GM12878 (cell line): ENCODE data around the gene SPRR2E. TPM values are rescaled to one million over a fixed set of nuclear protein-coding genes. Genes with fewer than 3 reads are reported as not detected.

Experiments
- ATAC-seq: fragments of 200-7000 bp; cut with Tn5 transposase; 3 replicates; pipeline ENCODE4 v1.9.1; 2020; ENCODE audit warnings: mild to moderate bottlenecking, moderate library complexity
- BruUV-seq: library from RNA; stranded (reverse); fragments of 400-500 nt; replicated peaks from 2 replicates; lab custom pipeline; 2021; lab: Mats Ljungman, UMichigan
- CTCF ChIA-PET: fragments of 300-600 bp; sonication (Branson Sonifier 250); formaldehyde crosslinking; extraction: SDS; loops from one replicate; lab custom pipeline; 2021; ENCODE audit warnings: inconsistent platforms; lab: Yijun Ruan, JAX
- POLR2A ChIA-PET: fragments of 350-600 bp; formaldehyde crosslinking; extraction: SDS; loops from one replicate; lab custom pipeline; 2021; ENCODE audit warnings: inconsistent platforms; lab: Charles Lee
- RAD21 ChIA-PET: fragments of 300-600 bp; sonication (Branson Sonifier 250); formaldehyde crosslinking; loops from one replicate; lab custom pipeline; 2023; ENCODE audit warnings: antibody characterized with exemption; ENCODE audit not compliant: unreplicated experiment; lab: Charles Lee
- SMC1A ChIA-PET: fragments of 300-600 bp; sonication (Branson Sonifier 250); formaldehyde crosslinking; loops from one replicate; lab custom pipeline; 2023; ENCODE audit not compliant: unreplicated experiment, uncharacterized antibody; lab: Charles Lee
- DNase-seq: peaks from one replicate; pipeline ENCODE4 v3.0.0-alpha.2; 2011; ENCODE audit warnings: low read depth, low spot score
- FAIRE-seq: peaks from 3 replicates; lab custom pipeline; 2011; peaks lifted over from hg19 to GRCh38; lab: Jason Lieb, UNC
- H2AFZ ChIP-seq: 2 replicates; pipeline ENCODE4 v1.6.0; 2011; ENCODE audit warnings: low read depth, low read length, control low read depth; ENCODE audit not compliant: control insufficient read depth
- H3K27ac ChIP-seq: 2 replicates; pipeline ENCODE4 v1.5.1; 2011; ENCODE audit warnings: control low read depth; ENCODE audit not compliant: control insufficient read depth, insufficient read depth
- H3K27me3 ChIP-seq, 2 experiments: replicated peaks in 1 of 2; 2 replicates each; pipeline versions ENCODE4 v1.6.0 to v1.6.1; 2011; ENCODE audit warnings: low read length in 1 of 2; ENCODE audit not compliant: control insufficient read depth in 2 of 2, insufficient read depth in 2 of 2
- H3K36me3 ChIP-seq, 2 experiments: 2 replicates each; pipeline ENCODE4 v1.5.1; 2011; ENCODE audit warnings: low read length in 1 of 2; ENCODE audit not compliant: control insufficient read depth in 2 of 2, insufficient read depth in 2 of 2
- H3K4me1 ChIP-seq: 2 replicates; pipeline ENCODE4 v1.6.1; 2011; ENCODE audit warnings: mild to moderate bottlenecking, low read length, moderate library complexity, mixed read lengths; ENCODE audit not compliant: control insufficient read depth, insufficient read depth
- H3K4me2 ChIP-seq: 2 replicates; pipeline ENCODE4 v1.6.0; 2011; ENCODE audit warnings: control low read depth; ENCODE audit not compliant: control insufficient read depth, insufficient read depth
- H3K4me3 ChIP-seq: fragments of 200-600 bp; sonication (generic); 2 replicates; pipeline ENCODE4 v1.5.1; 2016
- H3K79me2 ChIP-seq: 2 replicates; pipeline ENCODE4 v1.6.0; 2011; ENCODE audit warnings: low read length; ENCODE audit not compliant: control insufficient read depth, insufficient read depth
- H3K9ac ChIP-seq: 2 replicates; pipeline ENCODE4 v1.8.0; 2011; ENCODE audit warnings: low read length, control low read depth, mixed read lengths; ENCODE audit not compliant: control insufficient read depth, insufficient read depth
- H3K9me3 ChIP-seq: replicated peaks from 3 replicates; pipeline ENCODE4 v1.5.1; 2011; ENCODE audit warnings: mild to moderate bottlenecking, low read length; ENCODE audit not compliant: control insufficient read depth, insufficient read depth
- H4K20me1 ChIP-seq: 2 replicates; pipeline ENCODE4 v1.6.0; 2011; ENCODE audit not compliant: control insufficient read depth, insufficient read depth
- BHLHE40 ChIP-seq, 2 experiments: fragments of 450-650 bp in 1 of 2; IDR thresholded peaks; 2 replicates each; pipeline ENCODE4 v1.6.1; 2011 to 2017; ENCODE audit warnings: low read depth in 2 of 2, borderline replicate concordance in 1 of 2, improper control_type of control experiment in 1 of 2, low read length in 1 of 2, mild to moderate bottlenecking in 1 of 2
- CHD1 ChIP-seq: IDR thresholded peaks from 2 replicates; pipeline ENCODE4 v1.6.1; 2012; ENCODE audit warnings: low read depth, low read length, improper control_type of control experiment
- EGR1 ChIP-seq, 2 experiments: IDR thresholded peaks; 1 replicate in 1 of 2; 2 replicates in 1 of 2; pipeline ENCODE4 v1.6.1; 2011 to 2012; ENCODE audit warnings: low read depth in 2 of 2, low read length in 2 of 2, borderline replicate concordance in 1 of 2, mild to moderate bottlenecking in 1 of 2, moderate library complexity in 1 of 2
- JUNB ChIP-seq: IDR thresholded peaks from 2 replicates; pipeline ENCODE4 v1.6.1; 2016; ENCODE audit warnings: antibody characterized with exemption, mild to moderate bottlenecking
- NFXL1 ChIP-seq: fragments of 450-650 bp; IDR thresholded peaks from 2 replicates; pipeline ENCODE4 v1.6.1; 2017; ENCODE audit warnings: antibody characterized with exemption, mild to moderate bottlenecking, borderline replicate concordance
- POU2F2 ChIP-seq: IDR thresholded peaks from 3 replicates; pipeline ENCODE4 v1.6.1; 2011; ENCODE audit warnings: low read depth, mild to moderate bottlenecking, low read length, borderline replicate concordance
- WGBS: methylation state at CpG from one replicate; pipeline ENCODE4 v1.1.6; 2016; ENCODE audit warnings: low lambda C conversion rate; ENCODE audit not compliant: insufficient replicate concordance, insufficient coverage; ENCODE audit errors: missing lambda C conversion rate; 5-methylcytosine and 5-hydroxymethylcytosine counted together
- in situ Hi-C: fragments of 300-500 bp; cut with MboI; formaldehyde crosslinking; loops from 9 replicates; pipeline ENCODE4 v1.14.3; 2018; ENCODE audit warnings: mixed read lengths
- intact Hi-C: fragments of 100-400 bp; cut with micrococcal nuclease; formaldehyde crosslinking; loops from one replicate; pipeline ENCODE4 v1.14.2; 2022; ENCODE audit not compliant: unreplicated experiment
- polyA plus RNA-seq, 11 experiments: library from polyadenylated mRNA; depleted of rRNA in 4 of 11; unstranded in 6 of 11; stranded (reverse) in 5 of 11; fragments of >200 nt; fragmentation: Nextera tagmentation in 4 of 11; fragmentation: Illumina TruSeq in 1 of 11; extraction: Ambion mirVana in 4 of 11; extraction: Trizol in 1 of 11; gene quantifications; 1 replicate in 1 of 11; 2 replicates in 10 of 11; pipeline versions ENCODE4 v1.2.1 to v1.2.3, GENCODE V29; 2011 to 2016; ENCODE audit warnings: inconsistent platforms in 2 of 11, missing spikeins in 2 of 11, low read depth in 1 of 11
- total RNA-seq, 4 experiments: library from RNA; depleted of rRNA in 3 of 4; stranded (reverse); fragments of >200 nt in 3 of 4; fragmentation: Illumina TruSeq in 1 of 4; extraction: Trizol in 1 of 4; gene quantifications; 2 replicates each; pipeline versions ENCODE4 v1.2.1 to v1.2.3, GENCODE V29; 2013 to 2021
- TF ChIP-seq, protein P1 (sequence below): fragments of 450-650 bp; IDR thresholded peaks from 2 replicates; pipeline ENCODE4 v1.6.1; 2017; ENCODE audit warnings: borderline replicate concordance
- TF ChIP-seq, protein P2 (sequence below): fragments of 450-650 bp; formaldehyde crosslinking; IDR thresholded peaks from 2 replicates; pipeline ENCODE4 v1.4.0; 2022; ENCODE audit warnings: mild to moderate bottlenecking, moderate library complexity

SPRR2E gene
- total and polyA plus RNA-seq, 10 of the 15 experiments (the other 5 are each of a cell fraction or from before 2014, with no cell fraction given) = not detected

DNA sequence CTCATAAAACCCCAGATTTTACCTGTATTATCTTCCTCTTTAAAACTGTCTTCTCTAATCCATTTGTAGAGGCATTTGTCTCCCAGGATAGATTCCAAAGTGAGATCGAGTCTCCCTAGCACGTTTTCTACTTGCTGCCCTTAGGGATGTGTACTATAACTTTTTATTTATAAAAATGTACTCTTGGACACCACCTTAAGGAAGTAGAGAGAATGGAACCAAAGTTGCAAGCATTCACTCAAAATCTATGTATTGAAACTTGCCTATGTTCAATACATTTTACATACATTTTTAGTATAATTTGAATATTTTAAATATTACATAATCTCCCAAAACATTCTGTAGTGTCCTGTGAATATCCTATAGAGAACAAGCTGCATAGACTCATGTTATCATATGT lies 36.2 kb downstream of the SPRR2E start:
- BruUV-seq = no TSS peak
- TF ChIP-seq CHD1 (no peak), BHLHE40 (IDR thresholded peaks at IDR 0.05; ENCODE audit: borderline replicate concordance in 1 of 2, low read depth in 2 of 2, low read length in 1 of 2) (no peak), NFXL1 (no peak), EGR1 (IDR thresholded peaks at IDR 0.05; ENCODE audit: borderline replicate concordance in 1 of 2, low read depth in 2 of 2, low read length in 2 of 2) (no peak), JUNB (no peak), POU2F2 (no peak)
- TF ChIP-seq, protein P1, sequence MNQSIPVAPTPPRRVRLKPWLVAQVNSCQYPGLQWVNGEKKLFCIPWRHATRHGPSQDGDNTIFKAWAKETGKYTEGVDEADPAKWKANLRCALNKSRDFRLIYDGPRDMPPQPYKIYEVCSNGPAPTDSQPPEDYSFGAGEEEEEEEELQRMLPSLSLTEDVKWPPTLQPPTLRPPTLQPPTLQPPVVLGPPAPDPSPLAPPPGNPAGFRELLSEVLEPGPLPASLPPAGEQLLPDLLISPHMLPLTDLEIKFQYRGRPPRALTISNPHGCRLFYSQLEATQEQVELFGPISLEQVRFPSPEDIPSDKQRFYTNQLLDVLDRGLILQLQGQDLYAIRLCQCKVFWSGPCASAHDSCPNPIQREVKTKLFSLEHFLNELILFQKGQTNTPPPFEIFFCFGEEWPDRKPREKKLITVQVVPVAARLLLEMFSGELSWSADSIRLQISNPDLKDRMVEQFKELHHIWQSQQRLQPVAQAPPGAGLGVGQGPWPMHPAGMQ = no peak
- TF ChIP-seq, protein P2, sequence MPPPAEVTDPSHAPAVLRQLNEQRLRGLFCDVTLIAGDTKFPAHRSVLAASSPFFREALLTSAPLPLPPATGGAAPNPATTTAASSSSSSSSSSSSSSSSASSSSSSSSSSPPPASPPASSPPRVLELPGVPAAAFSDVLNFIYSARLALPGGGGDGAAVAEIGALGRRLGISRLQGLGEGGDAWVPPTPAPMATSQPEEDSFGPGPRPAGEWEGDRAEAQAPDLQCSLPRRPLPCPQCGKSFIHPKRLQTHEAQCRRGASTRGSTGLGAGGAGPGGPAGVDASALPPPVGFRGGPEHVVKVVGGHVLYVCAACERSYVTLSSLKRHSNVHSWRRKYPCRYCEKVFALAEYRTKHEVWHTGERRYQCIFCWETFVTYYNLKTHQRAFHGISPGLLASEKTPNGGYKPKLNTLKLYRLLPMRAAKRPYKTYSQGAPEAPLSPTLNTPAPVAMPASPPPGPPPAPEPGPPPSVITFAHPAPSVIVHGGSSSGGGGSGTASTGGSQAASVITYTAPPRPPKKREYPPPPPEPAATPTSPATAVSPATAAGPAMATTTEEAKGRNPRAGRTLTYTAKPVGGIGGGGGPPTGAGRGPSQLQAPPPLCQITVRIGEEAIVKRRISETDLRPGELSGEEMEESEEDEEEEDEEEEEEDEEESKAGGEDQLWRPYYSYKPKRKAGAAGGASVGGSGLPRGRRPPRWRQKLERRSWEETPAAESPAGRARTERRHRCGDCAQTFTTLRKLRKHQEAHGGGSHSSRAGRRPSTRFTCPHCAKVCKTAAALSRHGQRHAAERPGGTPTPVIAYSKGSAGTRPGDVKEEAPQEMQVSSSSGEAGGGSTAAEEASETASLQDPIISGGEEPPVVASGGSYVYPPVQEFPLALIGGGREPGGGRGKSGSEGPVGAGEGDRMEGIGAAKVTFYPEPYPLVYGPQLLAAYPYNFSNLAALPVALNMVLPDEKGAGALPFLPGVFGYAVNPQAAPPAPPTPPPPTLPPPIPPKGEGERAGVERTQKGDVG = no peak
- TF ChIP-seq, all 136 proteins: peak for 0
- in situ Hi-C loops (no loop called here), intact Hi-C loops (no loop called here)
- Histone ChIP-seq H3K4me1 (no peaks in the 10 kb centered on the region; the same call in 1 of the 2 replicates), H2AFZ (no peak overlapping the region), H3K9me3 (no peaks in the 10 kb centered on the region), H3K9ac (no peak overlapping the region), H3K27ac (no peak overlapping the region), H3K79me2 (no peaks in the 10 kb centered on the region), H3K4me2 (no peak overlapping the region), H4K20me1 (no peaks in the 10 kb centered on the region), H3K36me3 (no peaks in the 10 kb centered on the region), H3K27me3 (no peaks in the 10 kb centered on the region), H3K4me3 (no peak overlapping the region)
- ATAC-seq (no peak), DNase-seq (no peak), FAIRE-seq (no peak)
- ChIA-PET POLR2A (no interaction called here), RAD21 (no interaction called here), SMC1A (interaction anchor here (0.8 kb wide), 1 partner anchor 10 kb away, joined by 4 read pairs; no protein-coding TSS in a partner anchor), CTCF (interaction anchor here (0.7 to 1.3 kb wide), 5 partner anchors 9 to 162 kb away, joined by 3 read pairs; no protein-coding TSS in a partner anchor)
- 0% methylated on average over 2 of the region's 2 CpGs for WGBS
